LoVo (cell line): ENCODE data around the gene TBX6.

Source experiments
- DNase-seq: peaks from one replicate; pipeline ENCODE4 v3.0.0-alpha.2; 2016; ENCODE audit warnings: low spot score

TBX6 gene

DNA sequence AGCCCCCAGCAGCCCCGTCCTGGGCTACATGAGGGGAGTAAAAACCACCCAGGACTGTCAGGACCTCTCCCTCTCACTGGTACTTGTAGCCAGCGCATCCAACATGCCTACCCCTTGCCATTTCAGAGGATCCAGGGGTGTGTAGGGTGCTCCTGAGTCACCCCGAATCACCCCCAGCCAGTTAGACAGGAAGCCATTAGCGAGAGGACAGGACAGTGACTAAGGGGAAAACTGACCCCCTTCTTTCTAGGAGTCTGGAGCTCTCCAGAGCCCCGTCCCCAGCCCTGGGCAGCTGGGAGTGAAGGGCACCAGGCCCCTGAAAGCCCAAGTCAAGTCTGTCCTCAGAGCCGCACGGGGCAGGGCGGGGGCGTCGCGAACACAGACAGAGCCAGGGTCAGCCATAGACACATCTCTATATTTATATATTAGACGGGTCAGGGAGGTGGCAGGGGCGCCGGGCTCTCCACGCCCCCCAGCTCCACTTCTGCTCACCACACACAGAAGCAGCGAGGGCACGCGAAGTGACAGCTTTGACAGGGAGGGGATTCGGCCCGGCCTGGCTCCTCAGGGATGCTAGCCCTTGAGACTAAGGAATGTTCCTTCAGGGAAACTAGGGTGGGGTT, 22.1 kb upstream of the TBX6 start:
- no peak for DNase-seq

GRCh38 chr16:30113031-30113710, 21.4 kb upstream of the TBX6 start, which contains the start of gene GDPD3:
Gene GDPD3, minus strand, starts transcription at chr16:30113537. Its CDS starts 59 bp downstream, at chr16:30113478.
- no peak for DNase-seq

DNA sequence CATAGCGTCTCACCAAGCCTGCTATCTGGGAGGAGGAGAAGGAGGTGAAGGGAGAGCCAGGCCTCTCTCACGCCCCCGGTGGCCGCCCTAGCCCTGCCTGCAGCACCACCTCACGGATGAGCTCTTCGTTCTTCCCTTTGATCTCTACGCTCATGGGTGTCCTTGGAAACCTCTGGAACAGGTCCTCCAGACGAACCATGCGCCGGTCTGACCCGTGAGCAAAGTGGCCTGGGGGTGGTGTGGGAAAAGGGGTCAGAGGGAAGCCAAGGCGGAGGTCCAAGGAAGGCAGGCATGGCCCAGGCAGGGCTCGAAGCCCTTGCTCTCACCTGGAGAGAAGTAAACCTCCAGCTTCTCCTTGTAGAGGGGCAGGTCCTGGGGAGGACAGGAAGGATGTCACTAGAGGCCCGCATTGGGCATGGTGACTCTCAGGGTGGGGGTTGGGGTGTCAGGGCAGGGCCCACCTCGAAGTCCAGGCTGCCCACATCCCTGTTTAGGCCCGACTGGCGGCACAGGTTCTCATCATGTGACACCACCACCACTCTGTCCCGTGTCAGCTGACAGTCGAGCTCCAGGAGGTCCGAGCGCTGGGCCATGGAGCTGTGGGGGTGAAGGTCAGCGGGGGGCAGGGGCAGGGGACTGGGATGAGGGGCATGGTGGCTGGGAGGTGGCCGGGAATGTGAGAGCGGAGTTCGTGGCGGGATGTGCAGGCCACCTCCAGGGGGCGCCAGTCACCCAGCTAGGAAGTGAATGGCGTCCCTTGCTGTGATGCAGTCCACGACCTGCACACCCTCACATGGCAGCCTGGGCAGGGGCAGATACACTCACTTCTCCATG, 20.7 kb upstream of the TBX6 start:
- no peak for DNase-seq

- DNase-seq: no peak
Measured at GRCh38 chr16:30110661-30111060, 18.9 kb upstream of the TBX6 start.

GRCh38 chr16:30108059-30108850, 16.5 kb upstream of the TBX6 start:
- no peak for DNase-seq

GRCh38 chr16:30104492-30104891, 12.8 kb upstream of the TBX6 start:
- peak; percentile 67 for DNase-seq

- no peak for DNase-seq
Measured at GRCh38 chr16:30104090-30104489, 12.4 kb upstream of the TBX6 start.

- no peak for DNase-seq
Measured at GRCh38 chr16:30096862-30097563, 5.3 kb upstream of the TBX6 start.

DNA sequence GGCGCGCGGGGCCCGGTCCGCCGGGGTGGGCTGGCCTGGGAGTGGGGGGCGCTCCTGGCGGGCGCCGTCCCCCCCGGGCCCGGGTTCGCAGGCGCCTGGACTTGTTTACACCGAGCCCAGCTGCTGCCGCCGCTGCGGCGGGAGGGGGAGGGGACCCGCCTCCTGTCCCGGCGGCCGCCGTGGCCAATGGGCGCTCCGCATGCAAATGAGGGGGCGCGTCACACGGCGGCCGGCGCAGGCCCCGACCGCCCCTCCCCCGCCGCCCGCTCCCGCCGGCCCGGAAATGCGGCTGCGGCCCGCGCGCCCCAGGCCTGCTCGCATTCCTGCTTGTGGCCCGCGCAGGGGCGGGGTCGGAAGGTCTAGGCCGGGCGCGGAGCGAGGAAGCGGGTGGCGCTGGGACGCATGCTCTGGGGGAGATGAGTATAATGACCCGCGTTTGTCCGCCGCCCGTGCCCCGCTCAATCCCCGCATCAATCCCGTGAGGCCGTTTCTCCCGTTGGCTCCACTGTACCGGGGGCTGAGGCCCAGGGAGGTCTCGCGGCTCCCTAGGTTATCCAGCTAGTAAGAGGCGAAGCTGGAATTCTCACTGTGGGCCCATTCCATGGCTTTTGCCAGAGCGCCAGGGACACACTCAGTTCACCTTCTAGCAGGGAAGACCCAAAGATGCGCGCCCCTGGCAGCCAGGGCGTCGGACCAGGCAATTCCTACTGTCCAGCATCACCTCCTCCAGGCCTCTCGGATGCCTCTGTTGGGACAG, 4.6 kb upstream of the TBX6 start, which contains the start of gene YPEL3:
Gene YPEL3 (minus strand): TSS at position 109 of the 757 bp plus-strand sequence. CDS start 731 bp downstream, outside the sequence.
- DNase-seq: peak; percentile 89

GRCh38 chr16:30095166-30096078, 3.7 kb upstream of the TBX6 start:
- no peak for DNase-seq

GRCh38 chr16:30094541-30095165, 2.9 kb upstream of the TBX6 start:
- DNase-seq: no peak

DNA sequence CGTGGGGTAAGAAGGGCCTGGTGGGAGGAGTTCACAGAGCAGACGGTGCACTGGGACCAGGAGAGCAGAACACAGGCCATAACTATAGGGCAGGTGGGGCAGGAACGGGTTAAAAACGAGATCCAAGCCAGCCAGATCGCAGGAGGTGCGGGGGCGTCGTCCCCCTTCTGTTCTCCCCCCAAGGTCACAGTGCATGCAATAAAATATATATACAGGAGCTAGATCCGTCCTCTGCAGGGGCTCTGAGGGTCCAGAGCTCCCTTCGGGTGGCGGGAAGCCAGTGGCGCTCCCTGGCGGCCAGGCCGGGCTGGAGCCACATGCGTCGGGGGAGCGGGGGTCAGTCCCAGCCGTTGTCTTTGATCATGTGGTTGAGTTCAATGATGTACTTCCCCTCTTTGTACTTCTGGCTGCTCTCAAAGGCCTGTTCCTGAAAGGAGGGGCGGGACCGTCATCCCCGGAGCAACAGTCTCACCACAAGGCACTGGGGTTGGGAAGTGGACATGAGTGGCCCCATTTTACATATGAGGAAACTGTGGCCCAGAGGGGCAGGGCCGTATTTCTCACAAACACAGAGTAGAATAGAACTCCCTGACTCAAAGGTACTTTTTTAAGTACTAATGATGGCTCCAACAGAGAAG, 768 bp upstream of the TBX6 start:
- peak; percentile 62 for DNase-seq

- no peak for DNase-seq
Measured at GRCh38 chr16:30090610-30091331, 953 bp downstream of the TBX6 start.

- DNase-seq: no peak
Measured at GRCh38 chr16:30088832-30089624, 2.7 kb downstream of the TBX6 start.

DNA sequence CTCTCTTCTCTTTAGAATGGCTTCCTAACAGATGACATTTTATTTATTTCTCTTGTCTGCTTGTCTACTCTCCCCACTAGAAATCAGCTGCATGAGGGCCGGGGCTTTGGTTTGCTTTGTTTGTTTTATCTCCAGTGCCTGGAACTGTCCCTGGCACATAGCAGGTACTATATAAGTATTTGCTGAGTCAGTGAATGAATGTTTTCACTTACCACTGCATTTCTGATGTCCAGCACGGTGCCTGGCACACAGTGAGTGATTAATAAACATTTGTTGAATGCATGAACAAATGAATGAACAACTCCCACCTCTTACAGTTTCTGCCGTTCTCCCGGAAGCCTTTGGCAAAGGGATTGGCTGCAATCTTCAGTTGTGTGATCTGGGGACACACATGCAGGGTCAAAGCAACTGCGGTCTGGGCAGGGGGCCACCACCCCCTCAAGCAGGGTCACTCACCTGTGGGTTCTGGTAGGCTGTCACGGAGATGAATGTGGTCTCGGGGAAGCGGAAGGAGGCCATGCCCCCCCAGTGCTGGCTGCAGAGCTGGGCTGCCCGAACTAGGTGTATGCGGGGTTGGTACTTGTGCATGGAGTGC, 3.4 kb downstream of the TBX6 start:
- DNase-seq: no peak

DNA sequence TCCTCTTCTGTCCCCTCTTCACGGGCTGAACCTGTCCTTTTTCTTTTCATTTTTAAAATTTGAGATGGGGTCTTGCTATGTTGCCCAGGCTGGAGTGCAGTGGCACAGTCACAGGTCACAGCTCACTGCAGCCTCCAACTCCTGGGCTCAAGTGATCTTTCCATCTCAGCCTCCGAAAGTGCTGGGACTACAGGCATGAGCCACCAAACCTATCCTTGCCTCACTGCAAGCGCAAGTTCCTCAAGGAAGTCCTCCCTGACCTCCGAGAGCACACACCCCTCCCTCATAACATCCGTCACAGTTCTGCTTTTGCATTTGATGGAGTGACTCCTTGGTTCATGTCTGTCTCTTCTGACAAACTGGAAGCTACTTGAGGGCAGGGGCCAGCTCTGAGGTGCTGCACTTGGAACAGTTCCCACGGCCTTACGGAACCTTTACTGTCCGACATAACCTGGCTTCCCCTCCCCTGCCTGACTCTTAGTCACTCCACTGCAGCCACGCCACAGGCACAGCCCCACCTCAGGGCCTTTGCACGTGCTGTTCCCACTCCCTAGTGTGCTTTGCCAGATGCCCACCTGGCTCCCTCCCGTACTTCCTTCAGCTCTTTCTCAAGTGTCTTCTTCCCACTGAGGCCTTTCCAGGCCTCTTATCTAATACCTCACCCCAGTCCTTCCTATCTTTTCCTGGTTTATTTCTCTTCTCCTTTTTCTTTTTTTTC, 4.4 kb downstream of the TBX6 start:
- DNase-seq: no peak
